HG03108 (cell line): ENCODE measurements around the gene IPO4.

Experiments used
- ATAC-seq: cut with Tn5 transposase; IDR thresholded peaks from one replicate; pipeline ENCODE4 v1.9.1; 2021; ENCODE audit warnings: moderate library complexity; ENCODE audit not compliant: unreplicated experiment

The IPO4 gene

DNA sequence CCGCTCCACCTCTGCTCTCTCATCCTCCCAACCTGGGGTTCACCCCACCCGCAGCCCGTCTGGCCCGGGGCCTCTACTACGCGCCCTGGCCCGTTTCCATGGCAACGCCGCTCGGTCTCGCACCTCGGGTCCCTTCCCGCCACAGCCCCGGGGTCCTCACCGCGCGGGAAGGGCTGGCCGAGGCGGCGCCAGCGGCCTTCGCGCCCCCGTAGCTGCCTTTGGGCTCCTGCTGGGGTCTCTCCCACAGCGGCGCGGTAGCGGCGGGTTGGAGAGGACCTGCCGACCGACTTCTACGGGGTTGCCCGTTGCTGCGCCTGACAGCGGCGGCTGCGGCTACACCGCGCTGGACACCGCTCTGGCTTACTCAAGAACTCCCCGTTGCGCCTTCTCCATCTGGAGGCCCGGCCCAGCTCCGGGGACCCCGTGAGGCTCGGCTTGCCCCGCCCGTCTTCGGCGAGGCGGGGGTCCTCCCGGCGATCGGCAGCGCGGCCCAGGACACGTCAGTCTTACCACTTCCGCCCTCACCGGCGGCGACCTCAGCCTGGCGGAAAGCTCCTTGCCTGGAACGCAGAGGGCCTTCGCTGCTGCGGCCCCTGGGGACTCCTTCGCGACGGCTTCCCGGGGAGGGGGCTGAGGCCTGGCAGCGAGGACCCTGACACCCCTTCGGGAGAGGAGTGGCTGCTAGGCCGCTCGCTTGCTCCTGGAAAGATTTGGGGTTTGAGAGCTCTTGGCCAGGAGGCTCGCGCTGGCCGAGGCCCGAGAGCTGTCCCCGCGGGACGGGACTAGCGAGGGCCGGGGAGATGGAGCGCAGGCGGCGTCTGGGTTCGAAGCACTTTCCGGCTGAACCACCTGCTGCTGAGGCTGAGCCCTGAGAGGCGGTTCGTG, 6.8 kb upstream of the IPO4 start, which contains the start of gene TM9SF1:
Gene TM9SF1, minus strand, starts transcription at position 256 of the 885 bp plus-strand sequence. CDS start 422 bp downstream, outside the sequence.
- ATAC-seq, result peak; percentile 80

DNA sequence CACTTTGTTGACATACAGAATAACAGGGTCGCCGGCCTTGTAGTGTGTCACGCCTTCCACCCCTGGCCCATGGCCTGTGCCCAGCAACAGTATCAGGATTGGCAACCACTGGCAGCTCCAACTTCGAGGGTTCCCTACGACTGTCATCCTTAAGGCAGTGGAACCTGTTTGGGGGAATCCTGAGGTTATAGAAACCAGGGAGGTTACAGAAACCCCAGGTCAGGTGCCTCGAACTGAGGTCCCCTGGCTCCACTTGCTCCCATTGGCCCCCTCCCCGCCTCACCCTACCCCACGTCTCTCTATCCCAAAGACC, 6.2 kb upstream of the IPO4 start:
- ATAC-seq, result no peak

DNA sequence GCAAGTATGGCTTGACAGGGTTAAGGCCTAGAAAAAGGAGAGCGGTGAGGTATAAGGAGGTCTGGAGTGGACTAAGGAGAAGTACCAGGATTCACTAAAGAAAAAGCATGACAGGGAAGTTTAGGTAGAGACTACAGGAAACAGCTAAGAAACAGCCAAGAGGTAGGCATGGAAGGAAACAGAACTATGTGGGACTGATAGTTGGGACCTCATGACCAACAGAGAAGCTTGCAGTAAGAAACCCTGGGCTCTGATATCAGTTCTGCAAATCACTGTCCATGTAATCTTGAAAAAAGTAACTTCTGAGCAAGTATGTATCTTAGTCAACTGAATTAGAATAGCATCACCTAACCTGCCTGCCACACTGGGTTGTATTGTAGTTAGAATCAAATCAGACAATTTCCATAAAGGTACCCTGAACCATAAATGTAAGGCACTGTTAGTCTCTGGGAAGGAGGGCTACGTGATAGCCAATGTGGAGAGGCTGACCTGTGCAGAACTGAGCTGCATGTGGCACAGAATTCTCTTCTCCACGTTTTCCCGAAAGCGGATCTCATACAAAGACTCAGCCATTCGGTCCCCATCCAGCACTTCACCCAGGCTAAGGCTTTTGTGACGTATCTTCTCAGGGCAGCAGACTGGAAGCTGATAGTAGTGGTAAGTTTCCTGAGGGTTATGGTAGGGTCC, 5.7 kb upstream of the IPO4 start:
- no peak for ATAC-seq

DNA sequence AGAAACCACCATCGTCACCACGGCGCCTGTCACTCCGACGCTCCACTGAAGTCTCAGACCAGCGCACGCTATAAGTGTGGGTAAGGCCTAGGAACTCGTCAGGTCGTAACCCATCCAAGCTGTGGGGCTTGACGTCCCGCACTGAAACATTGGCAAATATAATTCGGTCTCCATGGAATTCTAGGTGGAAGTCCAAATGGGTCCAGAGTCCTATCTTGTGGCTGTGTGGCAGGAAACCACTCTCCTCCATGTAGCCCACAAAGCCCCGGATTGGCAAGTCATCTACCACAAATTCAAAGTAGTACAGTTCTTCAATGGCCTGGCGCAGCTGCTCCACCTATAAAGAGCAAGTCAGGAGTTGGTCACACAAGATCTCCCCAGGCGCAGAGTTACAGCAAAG, 4.3 kb upstream of the IPO4 start:
- no peak for ATAC-seq

DNA sequence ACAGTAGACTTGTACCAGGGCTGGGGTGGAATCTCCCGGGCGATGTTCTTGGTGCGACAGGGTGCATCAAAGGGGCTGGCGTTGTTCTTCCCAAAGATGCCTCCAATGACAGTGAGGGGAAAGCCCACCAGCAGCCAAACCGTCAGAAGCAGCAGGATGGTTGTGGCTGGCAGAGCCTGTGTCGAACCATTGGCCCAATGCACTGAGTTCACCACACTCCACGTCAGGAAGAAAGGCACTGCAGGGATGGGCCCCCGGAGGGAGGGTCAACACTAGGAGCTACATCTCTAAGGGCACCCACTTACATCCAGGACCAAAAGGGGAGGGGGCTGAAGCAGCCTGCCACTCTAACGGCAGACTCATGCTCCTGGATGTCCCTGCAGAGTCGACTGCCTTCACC, 1.8 kb upstream of the IPO4 start:
- no peak for ATAC-seq

DNA sequence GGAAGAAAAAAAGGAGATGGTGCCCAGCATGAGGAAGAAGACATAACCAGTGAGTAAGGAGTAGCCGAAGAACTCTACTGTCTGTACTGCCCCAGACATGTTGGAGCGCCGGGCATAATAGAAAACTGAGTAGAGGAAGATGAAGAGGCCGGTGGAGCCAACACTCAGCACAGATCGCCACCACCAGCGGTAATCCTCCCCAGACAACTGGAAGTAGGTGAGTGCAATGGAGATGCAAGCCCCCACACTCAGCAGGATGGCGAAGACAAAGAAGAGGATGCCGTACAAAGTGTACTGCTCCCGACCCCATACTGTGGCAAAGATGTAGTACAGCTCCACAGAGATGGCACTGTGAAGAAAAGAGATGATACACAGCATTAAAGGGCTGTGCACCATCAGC, 844 bp upstream of the IPO4 start:
- no peak for ATAC-seq

DNA sequence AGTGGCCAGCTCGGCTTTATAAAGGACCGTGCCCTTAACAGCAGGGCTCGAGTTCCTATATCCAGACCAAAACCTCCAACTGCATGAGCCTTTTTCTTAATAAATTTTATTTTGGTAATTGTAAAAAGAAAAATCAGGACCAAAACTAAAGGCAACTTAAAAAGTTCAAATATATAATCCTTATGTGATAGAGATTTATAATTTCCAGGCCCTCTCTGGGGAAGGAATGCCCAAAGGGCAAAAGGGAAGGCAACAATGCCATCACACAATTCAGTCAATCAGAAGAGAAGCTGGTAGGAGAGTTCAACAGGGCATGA, 401 bp upstream of the IPO4 start:
- ATAC-seq, result no peak

DNA sequence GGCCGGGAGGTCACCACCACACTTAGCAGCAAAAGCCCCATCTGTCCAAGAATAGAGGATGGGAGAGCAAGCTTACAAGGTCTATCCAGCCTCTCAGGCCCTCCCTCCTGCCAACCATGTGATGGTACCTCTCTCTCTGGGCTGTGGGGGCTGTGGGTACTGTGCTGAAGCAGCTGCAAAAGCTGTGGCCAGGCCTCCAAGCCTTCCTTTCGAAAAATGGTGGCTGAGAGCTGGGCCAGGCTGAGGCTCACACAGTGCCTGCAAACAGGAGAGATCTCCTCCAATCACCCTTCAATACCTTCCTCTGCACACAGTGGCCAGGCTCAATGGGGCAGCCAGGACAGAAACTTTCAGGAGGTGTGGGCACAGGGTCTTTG, 1.1 kb downstream of the IPO4 start:
- no peak for ATAC-seq

DNA sequence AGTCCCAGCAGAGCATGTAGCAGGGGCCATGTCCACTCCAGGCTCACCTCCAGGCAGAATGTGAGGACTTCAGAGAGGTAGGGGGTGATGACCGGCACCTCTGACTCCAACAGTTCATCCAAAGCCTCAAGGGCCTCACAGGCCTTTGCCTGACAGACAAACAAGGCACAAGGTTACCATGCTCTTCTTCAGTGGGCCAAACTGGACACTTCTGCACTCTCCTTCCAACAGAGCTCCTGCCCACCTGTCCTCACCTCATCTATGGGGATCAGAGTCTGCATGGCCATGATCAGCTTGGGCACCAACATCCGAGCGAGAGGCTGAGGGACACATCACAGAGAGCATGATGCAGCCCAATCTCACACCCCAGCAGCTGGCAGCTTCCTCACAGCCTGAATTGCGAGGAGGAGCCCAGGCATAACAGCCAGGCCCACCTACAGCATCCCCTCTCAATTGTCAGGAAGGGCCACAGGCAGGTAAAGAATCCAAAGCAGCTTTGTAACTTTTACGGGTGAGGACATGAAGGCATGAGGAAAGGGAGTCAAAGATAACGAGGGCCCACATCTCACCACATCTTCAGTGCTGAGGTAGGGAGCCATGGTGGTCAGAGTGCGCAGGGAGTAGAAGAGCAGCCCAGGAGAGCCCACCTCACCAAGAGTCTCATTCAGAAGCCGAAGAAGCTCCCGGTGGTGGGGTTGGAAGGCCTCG, 1.6 kb downstream of the IPO4 start:
- no peak for ATAC-seq

DNA sequence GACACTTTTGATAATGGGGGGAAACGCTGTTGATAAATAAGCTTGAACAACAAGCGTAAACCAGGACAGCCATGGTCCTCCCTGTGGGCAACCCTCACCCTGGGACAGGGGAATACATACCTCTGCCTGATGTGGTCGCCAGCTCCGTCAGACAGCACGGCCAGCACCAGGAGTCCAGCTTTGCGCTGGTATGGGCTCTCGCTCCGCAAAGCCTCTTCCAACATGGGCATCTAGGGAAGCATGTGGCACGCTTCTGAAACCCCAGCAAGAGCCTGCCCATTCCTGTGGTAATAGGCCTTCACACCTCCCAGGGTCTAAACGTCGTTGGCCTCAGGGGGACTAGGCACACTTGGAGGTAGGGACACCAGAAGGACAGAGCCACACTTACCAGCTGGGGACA, 2.9 kb downstream of the IPO4 start:
- ATAC-seq, result no peak

DNA sequence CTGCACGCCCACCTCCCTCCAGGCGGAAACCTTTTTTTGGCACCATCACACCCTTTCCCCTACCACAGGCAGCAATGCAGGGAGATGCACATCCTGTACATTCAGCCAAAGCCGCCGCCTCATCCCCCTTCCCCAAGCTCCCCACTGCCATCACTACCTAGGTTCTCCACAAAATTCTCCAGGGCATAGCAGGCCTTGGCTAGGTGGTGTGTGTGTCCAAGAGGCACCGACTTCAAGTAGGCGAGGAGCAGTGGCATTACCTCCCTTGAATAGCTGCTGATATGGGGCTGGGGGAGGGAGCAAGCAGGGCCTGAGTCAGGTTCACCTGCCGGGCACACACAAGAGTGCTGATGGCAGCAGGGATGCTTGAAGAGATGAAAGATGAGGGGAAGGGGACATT, 3.6 kb downstream of the IPO4 start:
- ATAC-seq, result no peak

DNA sequence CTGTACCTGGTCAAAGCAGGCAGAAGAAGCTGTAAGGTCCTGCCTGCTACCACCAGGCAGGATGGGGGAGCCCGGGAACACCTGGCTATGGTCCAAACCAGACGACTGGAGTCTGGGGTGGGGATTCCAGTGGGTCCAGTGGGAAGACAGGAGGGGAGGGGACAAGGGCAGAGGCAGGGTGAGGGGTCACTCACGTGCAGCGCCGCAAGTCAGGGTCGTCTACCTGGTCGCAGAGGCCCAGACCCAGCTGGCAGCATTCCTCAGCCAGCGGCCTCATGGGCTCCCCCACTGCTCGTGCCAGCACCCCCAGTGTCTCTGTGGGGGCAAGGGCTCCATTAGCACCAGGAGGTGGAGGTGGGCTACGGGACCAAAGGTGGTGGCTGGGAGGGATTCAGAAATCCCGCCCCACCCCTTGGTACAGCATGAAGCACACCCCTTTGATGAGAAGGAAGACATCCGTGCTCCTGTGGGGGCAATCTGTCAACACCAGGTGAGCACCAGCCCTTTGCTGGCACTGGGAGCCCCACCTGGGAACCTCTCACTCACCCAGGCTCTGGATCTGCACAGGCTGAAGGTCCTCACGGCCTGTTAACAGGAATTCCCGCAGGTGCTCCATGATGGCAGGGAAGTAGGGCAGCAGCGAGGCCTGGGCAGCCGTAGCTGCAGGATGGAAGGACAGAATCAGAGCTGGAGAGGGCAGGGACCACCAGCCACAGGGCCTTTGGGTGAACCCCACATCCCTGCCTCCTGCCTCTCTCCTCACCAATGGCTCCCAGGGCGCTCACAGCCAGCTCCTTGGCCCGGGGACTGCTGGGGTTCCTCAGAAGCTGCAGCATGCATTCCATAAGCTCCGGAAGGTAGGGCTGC, 4.3 kb downstream of the IPO4 start:
- ATAC-seq, result no peak

DNA sequence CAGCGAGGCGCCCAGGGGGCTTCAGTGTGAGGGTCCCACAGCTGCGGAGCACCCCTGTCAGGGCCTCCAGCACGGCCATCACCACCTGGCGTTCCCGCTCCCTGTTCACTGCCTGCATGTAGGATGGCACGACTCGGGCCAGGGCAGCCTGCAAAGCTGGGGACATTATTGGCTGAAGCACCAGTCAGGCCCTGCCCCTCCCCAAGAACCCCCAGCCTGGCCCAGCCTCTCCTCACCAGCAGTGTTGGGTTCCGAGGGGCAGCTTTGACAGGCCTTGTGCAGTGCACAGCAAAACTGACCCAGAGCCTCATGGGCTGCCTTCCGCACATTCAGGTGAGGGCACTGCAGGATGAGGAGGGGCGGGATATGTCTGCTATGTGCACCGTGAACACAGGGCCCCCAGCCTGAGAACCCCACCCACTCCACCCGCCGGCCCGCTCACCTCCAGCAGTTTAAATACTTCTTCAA, 5.6 kb downstream of the IPO4 start:
- no peak for ATAC-seq

DNA sequence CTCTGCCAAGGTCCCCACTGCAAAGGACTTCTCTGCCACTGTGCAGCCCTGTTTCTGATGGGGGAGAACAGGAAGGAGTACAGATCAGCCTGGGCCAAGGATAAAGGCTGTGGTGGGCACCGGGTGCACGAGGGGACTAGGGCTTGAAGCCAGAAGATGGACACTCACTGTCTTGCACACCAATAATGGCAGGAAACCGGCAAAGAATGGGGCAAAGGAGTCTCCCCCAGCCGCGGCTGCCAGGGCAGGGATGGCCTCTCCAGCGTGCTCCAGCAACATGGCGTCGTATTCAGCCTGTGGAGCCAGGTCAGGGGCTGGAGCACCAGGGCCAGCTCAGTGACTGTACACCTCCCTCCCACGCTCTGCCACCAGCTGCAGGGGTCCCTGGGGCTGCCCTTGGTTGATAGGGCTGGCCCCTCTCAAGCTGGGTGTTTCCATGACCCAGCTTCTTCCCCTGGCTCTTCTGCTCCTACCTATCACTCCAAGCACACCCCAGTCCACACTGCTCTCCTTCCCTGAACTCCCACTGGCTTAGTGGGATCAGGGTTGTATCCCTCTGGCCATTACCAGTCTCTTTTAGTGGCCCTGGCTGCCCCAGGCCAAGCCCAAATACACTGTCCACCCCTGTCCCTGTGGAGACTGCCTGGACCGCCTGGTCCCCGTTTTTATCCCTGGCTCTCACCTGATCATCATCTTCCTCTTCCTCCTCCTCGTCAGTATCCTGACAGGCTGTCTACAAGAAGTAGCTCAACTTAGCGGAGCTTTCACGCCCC, 6.3 kb downstream of the IPO4 start:
- no peak for ATAC-seq

DNA sequence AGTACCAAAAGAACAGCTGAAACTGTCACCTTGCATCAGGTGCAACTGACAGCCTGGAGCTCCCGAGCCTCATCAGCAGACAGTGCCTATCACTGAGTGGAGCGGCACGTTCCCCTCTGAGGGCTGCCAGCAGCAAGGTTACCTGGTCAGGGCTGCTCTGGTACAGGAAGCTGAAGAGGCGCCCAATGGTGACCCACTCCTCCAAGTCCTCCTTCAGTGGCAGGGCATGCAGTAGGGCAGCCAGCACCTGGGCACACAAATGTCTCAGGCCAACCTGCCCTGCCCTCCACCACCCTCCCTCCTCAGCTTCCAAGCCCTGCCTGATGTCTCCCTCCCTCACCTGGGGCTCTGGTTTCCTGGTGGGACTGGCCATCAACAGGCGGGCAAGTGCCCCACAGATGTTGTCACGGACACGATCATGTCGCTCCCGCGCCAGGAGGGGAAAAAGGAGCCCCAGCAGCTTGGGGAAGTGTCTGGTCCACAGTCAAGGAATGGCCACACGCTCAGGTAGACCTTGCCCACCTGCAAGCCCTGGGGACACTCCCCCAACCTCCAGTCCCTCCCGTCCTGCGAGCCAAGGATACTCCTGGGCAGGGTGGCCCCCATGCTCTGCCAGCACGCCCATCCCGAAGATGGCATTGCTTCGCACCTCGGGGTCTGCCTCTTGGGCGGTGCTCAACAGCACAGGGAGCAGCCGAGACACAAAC, 7.1 kb downstream of the IPO4 start:
- no peak for ATAC-seq

DNA sequence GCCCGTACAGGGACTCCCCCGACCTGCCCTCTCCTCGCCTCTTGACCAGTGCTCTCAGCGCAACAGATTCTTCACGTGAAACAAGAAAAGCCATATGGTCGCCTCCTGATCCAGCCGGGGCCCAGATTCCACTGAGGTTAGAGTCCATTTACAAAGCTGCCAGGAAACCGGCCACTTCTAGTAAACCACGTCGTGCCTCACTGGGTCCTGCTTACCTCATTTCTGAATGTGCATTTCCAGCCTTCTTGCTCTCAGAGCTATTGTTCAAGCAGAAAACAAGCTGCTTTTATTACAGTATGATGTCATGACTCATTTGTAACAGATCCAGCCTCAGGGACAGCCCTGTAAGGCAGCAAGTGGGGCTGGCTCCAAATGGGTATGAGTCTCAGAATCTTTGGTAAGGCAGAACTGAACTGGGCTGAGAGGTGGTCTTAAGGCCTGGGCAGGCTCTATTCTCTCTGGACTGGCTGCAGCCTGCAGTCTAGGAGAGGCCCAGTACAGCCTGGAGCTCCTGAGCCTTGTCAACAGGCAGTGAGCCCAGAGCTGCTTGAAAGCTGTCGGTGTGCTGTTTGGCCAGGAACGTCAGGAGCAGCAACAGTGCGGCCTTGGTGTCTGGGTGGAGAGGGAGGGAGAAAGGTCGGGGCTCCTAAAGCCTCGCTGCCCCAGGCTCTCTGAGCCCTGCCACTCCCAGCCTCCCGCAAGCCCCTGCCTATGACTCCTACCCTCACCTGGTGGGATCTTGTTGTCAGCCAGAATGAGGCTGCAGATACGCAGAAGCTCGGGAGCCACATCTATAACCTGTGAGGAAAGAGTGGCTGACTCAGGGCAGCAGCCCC, 8.4 kb downstream of the IPO4 start:
- no peak for ATAC-seq

DNA sequence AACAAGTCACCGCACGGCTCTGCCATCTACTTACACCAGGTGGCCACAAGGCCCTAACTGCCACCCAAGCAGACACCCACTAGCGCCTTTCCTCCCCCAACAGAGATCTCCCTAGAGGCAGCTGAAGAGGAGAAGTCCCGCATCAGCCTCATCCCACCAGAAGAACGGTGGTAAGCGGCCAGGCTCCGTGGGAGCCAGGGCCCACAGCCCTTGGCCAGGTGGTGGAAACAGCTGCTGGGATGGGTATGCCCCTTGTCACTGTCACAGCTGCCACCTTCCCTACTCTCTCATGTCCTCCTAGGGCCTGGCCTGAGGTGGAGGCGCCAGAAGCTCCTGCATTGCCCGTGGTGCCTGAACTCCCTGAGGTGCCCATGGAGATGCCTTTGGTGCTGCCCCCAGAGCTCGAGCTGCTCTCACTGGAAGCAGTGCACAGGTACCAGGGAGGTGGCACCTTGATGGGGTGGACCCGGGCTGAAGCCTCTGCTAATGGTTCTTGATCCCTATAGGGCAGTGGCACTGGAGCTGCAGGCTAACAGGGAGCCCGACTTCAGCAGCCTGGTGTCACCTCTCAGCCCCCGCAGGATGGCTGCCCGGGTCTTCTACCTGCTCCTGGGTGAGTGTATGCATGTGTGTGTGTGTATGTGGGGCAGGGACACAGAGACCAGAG, 9.2 kb downstream of the IPO4 start:
- no peak for ATAC-seq
